Stimulated activated CD8-positive, alpha-beta memory T cell treated with anti-CD3 and anti-CD28 coated beads, Interleukin-12 subunit alpha, Interleukin-12 subunit beta, amount 100 ng/mL, for 1 hour (primary cell): Measurements from ENCODE around the gene KDM4C.
"Not testable (repeated sequence)": the region's sequence is repeated elsewhere in the genome, so short reads cannot be mapped to it uniquely, and the experiment has no call there.

Experiments
- DNase-seq: peaks from one replicate; pipeline ENCODE4 v3.0.0-alpha.2; 2020; ENCODE audit warnings: low read depth

The KDM4C gene

DNA sequence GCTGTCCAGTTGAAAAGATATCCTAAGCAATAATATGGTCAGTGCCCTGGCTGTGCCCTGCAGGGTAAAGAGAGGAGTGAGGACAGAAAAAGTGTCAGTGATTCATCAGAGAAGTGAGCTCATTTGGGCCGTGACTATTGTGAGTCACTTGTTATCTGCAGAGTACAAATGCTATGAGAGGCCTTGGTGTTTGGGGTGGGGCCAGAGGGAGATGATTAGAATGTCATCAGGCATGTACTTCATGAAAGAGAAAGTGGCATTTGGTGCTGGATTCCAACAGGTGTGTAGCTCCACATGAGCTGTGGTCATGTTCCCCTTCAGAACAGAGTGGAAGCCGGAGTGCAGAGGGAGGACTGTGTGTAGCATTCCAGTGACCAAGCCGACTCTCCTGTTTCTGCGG, 174.1 kb downstream of the KDM4C start:
- no peak for DNase-seq

DNA sequence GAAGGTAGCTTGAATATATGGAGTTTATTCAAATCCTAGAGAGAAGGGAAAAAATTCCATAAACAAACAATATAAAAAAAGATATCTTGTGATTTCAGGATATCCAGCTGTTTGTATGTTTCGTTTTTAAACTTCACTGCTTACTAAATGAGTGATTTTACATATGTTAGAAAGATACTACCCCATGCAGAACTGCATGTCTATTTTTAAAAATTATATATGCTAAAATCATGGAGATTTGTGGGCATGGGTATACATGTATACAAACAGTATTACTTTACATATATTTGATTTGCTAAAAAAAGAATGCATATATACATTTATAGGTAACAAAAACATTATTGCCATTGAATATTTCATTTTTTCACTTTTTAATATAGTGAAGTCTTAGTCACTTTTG, 178.3 kb downstream of the KDM4C start:
- no peak for DNase-seq

DNA sequence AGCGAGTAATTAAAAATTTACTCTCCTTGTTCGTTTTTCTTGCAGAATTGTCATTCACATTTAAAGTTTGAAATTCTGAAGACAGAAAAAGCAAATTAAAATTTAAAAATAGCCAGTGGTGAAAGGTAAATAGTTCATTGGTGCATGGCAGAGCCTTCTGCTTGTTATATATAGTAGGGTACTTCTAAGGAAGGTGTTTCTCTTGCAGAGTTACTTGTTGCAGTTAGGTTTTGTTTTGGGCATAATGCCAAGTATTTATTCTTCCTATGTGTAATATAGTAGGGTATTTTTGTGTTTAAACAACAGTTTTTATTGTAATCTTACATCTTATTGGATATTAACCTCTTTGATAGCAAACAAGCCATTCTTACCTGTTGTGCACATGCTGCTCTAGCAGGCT, 179.4 kb downstream of the KDM4C start:
- DNase-seq: no peak

DNA sequence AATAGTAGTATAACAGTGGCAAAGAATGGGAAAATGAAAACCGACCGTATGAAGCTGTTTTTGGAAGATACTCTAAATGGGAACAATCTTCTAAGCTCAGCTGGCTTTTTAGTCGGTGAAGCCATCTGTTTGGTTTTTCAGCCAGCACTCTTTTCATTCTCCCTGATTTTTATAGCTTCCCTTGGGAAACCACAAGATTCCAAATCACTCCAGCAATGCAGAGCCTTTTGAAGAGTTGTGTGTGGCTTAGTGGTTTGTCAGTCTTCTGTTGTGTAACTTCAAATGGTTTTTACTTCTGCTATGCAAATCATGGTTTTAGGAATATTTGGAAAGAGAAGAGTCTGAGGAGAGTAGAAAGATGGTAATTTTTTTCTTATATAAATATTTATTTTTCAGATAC, 180.7 kb downstream of the KDM4C start:
- DNase-seq: no peak

DNA sequence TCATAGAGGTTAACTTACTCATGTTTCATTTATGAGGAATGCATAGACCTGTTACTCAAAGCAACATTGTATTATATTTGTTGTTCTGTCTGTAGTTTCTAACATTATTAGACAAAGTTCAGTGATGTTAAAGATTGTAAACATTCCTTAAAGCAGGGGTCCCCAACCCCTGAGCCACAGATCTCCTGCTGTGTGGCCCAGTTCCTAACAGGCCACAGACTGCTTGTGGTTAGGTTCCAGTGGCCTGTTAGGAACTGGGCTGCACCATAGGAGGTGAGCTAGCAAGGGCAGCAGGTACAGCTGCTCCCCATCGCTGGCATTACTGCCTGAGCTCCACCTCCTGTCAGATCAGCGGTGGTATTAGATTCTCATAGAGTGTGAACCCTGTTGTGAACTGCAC, 181.1 kb downstream of the KDM4C start:
- no peak for DNase-seq

DNA sequence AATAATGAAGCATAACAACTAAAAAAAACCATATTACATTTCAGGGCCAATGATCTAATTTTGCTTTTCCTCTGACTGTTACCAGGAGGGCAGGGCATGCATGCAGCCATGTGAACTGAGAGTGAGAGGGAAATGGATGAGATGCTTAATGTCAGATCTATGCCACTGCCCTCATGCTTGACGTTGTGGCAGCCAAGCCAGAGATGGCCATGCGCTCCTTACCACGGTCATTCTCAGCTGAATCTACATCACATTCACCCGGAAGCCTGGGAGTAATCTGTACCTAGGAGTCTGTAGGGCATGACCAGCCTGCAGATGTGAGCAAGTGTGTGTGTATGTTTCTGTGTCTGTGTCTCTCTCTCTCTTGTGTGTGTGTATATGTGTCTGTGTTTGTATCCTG, 183.7 kb downstream of the KDM4C start:
- no peak for DNase-seq

DNA sequence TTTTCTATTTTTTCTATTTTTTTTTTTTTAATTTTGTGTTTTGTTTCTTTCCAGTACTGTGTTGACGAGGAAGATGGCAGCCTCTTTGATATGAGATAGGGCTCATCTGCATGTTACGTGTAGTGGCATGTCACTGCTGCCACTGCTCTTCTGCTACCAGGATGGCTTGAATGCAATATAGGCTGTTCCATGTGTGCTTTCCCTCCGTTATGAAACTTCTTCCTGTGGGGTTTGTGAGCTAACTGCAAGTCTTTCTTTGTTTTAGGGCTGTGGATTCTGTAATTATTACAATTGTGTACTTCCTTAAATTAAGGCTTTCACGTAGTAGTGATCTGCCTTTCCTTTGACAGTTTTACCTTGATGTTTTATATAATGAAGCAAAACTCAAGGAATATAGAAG, 184.6 kb downstream of the KDM4C start:
- no peak for DNase-seq

DNA sequence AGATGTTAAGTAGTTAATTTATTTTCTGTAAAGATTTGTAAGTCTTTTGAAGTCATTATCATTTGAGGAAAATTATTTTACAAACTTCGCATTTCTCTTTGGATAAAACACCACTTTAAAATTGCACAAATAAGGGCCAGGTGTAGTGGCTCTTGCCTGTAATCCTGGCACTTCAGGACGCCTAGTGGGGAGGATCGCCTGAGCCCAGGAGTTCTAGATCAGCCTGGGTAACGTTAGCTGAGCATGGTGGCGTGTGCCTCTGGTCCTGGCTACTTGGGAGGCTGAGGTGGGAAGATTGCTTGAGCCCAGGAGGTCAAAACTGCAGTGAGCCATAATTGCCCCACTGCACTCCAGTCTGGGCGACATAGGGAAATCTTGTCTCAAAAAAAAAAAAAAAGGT, 185.5 kb downstream of the KDM4C start:
- DNase-seq: no peak

DNA sequence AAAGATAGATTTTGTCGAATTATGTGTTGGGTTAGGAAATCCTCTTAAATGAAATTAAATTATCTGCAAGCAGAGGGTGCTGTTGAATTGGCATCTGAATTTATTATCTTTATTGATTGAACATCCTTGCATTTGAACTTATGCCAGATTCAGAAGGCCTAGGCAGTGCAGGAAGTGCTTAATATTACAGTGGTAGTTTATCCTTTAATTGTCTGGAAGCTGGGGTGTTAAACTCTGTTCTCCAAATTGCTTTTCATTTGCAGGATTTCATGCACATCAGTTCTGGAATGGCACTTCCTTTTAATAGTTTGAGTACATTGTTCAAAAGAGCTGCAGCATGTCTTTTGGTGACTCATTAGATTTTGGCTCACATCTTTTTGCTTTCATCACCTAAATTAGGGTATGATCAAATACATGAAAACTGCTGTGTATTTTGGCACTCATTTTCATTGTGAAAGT, 186.3 kb downstream of the KDM4C start:
- DNase-seq: no peak

DNA sequence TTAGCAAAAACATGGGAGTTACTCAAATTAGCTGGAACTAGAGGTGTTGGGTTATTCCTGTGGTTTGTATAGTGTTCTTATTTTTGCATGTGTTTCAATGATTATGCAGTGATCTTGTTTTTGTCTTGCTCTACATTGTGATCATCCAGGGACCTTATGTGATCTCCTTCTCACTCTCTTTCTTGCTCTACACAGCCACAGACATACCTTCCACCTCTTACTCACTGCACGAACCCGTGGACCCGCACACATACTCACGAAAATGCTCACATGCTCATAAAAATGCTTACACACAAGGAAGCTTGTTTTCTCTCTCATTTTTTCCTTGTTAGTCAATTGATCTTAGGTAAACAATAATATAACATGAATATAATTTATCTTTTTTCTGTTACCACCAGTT, 187.1 kb downstream of the KDM4C start:
- DNase-seq: no peak

DNA sequence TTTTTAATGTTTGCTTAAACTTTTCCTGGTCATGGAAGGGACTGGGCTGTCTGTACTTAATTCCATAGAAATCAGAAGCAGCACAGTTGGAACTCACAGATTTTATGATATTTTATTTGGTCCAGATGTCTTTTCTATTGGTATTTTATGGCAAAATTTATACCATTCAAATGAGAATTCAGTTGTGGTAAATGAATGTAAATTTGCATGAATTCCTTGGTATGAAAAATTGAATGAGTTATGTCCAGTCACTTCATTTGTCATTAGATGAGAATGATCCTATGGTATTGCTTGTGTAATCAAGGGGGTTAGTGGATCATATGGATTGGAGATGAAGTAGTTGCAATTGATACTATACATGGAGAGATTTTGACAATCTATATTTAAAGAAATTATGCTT, 188.0 kb downstream of the KDM4C start:
- DNase-seq: no peak

DNA sequence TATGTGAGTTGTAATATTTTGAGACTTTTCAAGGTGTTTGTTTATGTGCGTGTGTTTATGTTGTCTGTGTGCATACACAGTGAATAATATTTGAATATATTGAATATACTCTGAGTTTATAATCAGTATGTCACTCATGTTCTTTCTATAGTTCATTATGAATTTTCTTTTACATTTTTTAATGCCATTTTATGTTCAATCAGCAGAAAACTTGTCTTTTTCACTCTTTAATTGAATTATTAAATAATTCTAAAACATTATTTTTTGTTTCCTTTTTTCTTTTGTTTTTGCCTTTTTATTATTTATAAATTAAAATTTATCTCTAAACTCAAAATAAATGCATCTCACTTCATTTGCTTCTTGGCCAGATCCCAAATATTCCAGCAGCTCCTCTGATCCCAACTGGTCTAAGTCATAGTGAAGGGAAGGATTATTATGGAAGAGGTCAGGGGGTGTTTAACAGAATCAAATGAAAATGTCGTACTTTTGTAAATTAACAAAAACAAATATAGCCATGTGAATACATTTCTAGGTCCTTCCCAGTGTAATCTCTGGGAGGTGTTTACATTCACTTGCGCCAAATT, 188.9 kb downstream of the KDM4C start:
- no peak for DNase-seq

DNA sequence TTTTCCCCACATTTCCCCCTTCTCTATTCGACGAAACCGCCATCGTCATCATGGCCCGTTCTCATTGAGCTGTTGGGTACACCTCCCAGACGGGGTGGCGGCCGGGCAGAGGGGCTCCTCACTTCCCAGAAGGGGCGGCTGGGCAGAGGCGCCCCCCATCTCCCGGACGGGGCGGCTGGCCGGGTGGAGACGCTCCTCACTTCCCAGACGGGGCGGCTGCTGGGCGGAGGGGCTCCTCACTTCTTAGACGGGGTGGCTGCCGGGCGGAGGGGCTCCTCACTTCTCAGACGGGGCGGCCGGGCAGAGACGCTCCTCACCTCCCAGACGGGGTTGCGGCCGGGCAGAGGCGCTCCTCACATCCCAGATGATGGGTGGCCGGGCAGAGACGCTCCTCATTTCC, 191.1 kb downstream of the KDM4C start:
- DNase-seq: not testable (repeated sequence)

DNA sequence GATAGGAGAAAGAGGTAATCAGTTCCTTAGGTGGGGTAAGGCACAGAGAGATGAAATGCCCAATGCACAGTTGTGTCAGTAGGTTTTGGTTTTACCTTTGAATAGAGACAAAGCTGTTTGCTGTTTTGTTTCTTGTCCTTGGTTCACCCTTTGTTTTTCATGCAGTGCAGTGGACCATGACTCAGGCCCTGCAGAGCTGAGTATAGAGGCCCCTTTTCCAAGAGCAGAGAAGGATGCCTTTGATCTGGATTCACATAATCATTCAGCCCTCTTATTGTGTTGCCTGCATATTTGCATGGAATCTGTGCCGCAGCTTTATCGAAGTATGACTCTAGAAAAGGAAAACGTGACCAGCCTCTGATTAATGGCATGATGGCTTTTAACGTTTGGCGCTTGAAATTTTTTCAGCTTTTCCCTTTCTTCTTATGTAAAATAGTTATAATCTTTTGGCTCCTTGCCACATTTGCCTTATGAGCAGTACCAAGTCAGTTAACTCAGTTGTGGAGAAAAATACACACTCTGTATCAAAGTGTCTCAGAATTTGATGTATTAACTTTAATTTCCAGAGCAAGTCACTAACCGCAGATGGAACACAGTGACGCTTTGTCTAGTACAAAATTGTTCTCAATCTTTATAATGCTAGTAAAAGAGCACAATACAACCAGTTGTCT, 197.6 kb downstream of the KDM4C start:
- DNase-seq: no peak

DNA sequence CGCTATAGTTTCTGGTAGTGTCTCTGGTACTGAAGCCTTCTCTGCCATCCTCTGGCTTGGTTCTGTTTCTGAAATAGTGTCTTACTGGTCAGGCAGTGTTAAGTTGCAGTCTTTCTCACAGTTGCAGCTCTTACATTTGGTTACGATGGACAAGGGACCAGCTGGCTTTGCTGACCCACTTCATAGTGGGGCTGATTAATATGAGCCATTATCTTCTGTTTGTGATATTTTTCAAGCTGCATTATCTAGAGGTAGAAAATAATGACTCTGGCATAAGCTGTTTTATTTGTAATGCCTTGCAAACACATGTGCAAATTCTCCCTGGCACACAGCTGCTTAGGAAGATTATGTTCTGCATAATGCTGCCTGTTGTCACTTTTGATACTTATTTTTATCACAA, 199.1 kb downstream of the KDM4C start:
- no peak for DNase-seq

DNA sequence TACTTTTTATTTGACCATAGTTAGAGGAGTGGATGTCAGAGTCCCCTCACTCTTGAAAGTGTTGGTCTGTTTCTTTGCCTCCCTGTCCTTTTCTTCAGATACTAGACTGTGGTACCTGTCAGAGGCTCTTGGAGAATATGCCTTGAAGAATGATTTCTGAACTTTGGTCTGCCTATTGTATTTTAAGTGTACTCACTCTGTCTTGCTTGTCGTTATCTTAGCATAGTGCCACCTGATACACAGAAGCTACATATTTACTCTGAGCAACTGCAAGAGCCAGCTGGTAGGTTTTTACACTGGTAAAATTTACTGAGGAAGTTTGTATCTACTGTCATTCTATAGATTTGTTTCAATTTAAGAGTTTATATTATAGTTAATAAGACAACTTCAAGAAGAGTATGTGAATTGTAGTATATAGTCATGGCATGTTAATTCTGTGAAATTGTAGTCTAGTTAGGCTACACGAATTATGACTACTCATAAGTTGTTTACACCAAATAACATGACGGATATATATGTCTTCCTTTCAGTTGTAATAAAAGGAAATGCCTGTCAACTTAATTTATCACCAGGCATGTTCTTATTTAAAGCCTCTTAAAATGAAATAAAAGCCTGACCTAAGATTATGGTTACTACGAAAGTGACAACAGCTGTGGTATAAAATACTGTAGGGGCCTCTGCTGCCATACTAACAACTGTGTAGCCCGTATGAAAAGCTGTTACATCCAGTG, 201.7 kb downstream of the KDM4C start:
- no peak for DNase-seq

DNA sequence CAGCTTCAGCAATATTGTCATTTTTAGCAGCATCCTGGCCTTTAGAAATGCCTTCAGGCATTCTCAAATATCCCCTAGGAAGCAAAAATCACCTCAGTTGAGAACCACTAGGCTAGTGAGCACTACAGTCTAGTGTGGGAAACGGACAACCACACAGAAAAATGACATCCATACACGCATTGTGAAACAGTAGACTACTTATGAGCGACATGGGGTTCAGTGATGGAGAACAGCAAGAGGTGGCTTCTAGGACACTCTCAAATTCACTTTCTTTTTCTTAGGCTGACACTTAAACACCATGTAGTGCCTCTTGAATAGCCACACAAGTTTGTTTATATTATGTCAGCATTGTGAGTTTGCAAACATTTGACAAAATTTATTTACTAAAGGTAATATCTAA, 203.0 kb downstream of the KDM4C start:
- no peak for DNase-seq

DNA sequence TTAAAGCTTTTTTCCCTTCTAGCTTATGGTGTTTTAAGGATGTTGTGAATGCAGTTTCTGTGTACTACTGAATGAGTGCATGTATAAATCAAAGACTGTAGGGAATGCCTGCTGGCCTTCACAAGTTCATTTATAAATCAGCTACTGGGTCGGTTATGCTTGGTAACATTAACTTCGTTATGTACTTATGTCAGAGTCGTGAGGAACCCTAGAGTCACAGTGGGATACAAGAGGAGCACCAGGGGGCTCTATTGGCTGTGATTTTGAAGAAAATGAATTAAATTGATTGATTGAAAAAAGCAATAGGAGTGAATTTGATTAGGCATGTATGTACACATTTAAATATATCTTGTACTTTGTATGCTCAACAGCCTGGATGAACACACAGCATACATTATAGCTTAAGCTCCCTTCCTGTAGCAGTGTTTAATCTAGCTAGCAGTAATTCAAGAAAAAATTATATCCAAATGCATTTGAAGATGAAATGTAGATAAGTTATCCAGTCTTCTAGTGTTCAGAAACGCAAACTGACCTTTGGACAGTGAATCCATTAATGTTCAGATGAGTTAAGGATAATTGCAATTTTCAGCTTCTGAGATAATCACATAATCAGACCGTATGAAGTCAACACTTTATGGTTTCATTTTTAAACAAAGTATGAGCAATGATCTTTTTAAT, 204.2 kb downstream of the KDM4C start:
- no peak for DNase-seq

DNA sequence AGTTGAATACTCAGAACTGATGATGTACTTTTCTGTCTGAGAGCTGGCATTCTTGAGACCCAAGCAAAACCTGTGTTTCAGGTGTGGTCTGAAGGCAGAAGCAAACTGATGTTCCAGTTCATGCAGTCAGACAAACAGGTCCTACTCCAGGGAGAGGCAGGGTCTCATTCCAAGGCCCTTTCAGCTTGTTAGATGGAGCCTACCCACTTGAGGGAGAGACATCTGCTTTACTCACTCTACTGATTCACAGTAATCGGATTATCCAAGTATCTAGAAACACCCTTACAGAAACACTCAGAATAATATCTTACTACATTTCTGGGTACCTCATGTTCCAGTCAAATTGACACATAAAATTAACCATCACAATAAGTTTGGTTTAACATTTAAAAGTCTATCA, 207.8 kb downstream of the KDM4C start:
- no peak for DNase-seq

DNA sequence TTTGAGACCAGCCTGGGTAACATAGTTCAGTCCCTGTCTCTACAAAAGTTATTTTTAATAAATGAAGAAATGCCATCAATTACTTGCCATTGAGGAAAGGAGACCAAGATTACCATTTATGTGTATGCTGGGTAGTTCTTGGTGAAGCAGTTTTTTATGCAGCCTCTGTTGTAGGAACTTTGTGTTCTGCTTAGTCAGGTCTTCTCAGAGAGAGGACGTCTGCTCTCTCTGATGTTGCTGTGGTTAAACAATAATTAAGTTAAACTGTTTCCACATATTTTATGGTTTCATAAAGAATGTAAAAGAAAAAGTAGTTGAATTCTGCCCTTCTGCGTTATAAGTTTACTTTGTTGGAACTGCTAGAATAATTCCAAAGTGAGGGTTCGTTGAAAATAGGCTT, 210.5 kb downstream of the KDM4C start:
- DNase-seq: no peak

DNA sequence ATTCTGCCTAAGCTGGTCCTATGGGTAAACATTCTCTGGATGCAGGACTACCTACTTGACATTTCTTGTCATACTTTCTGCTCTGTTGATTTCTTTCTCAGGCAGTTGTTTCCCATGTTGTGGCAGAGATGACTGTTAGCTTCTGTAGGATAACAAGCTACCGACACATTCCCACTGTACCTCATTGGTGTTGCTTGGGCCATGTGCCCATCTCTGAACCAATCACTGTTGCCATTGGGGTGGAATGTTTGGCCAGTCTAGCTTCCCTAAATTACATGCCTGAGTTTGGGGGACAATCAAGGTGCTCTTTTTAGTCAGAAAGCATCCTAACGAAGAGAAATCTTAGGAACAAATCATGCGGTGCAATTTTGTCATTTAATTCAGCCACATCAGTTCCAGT, 212.0 kb downstream of the KDM4C start:
- DNase-seq: no peak

DNA sequence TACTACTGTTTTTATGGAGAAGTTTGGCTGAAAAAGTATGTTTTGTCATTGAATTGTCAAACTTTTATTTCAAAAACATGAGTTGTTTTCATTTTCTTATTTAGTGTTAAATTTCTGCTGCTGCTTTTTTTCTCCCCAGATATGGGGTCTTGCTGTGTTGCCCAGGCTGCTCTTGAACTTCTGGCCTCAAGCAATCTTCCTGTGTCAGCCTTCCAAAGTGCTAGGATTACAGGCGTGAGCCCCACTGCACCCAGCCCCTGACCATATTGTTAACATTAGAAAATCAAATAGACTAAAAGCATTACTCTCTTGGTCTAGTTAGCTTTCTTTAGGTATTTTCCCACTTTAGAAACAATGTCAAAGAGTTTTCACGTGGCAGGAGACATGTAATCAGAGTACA, 215.3 kb downstream of the KDM4C start:
- DNase-seq: no peak

DNA sequence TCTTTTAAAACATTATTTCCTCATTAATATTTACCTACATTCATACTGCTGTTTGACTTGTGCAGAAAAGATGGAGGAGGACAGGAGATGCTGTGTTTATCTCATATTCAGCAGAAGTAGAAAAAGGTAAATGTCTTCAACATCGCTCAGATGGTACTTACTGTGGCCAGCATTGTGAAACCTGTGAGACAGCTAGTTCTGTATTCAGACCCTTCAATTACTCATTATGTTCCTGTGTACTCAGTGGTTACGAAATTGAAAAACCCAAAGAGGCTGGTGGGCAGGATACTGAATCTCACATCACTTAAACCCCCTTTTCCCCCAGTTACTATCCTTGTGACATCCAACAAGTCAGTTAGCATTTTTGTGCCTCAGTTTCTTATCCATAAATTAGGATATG, 216.0 kb downstream of the KDM4C start:
- no peak for DNase-seq
